Activated CD4-positive, alpha-beta memory T cell treated with anti-CD3 and anti-CD28 coated beads, Interleukin-2, amount 10 ng/mL, durations not matched to agents 7 days and 5 days (primary cell): Measurements from ENCODE around the gene HYCC1. TPM values are rescaled to one million over a fixed set of nuclear protein-coding genes. Genes with fewer than 3 reads are reported as not detected.
"Not testable (repeated sequence)": the region's sequence is repeated elsewhere in the genome, so short reads cannot be mapped to it uniquely, and the experiment has no call there.

ENCODE experiments used
- CTCF ChIA-PET: fragments of 350-600 bp; sonication (Branson Sonifier 250); formaldehyde crosslinking; loops from one replicate; lab custom pipeline; 2021; ENCODE audit warnings: antibody characterized with exemption, inconsistent platforms; lab: Charles Lee
- POLR2A ChIA-PET: fragments of 350-600 bp; sonication (Branson Sonifier 250); formaldehyde crosslinking; loops from one replicate; lab custom pipeline; 2021; ENCODE audit warnings: antibody characterized with exemption; lab: Charles Lee
- DNase-seq: peaks from one replicate; pipeline ENCODE4 v3.0.0-alpha.2; 2020
- H3K27ac Mint-ChIP-seq: one replicate; pipeline ENCODE4 v1.8.0; 2021; ENCODE audit warnings: mild to moderate bottlenecking, mixed read lengths
- H3K27me3 Mint-ChIP-seq: one replicate; pipeline ENCODE4 v1.8.0; 2021; ENCODE audit warnings: mixed read lengths
- H3K36me3 Mint-ChIP-seq: one replicate; pipeline ENCODE4 v1.8.0; 2021; ENCODE audit warnings: low read depth, mixed read lengths
- H3K4me1 Mint-ChIP-seq: one replicate; pipeline ENCODE4 v1.8.0; 2021; ENCODE audit warnings: mixed read lengths
- H3K4me3 Mint-ChIP-seq: one replicate; pipeline ENCODE4 v1.8.0; 2021; ENCODE audit warnings: mild to moderate bottlenecking, mixed read lengths
- H3K9me3 Mint-ChIP-seq: one replicate; pipeline ENCODE4 v1.8.0; 2021; ENCODE audit warnings: mixed read lengths
- total RNA-seq, 2 experiments: library from RNA; stranded (reverse); gene quantifications; one replicate each; pipeline ENCODE4 v1.2.3, GENCODE V29; 2021

The HYCC1 gene
- total RNA-seq, 2 experiments from 2014 or later, result 103 to 105 TPM

DNA sequence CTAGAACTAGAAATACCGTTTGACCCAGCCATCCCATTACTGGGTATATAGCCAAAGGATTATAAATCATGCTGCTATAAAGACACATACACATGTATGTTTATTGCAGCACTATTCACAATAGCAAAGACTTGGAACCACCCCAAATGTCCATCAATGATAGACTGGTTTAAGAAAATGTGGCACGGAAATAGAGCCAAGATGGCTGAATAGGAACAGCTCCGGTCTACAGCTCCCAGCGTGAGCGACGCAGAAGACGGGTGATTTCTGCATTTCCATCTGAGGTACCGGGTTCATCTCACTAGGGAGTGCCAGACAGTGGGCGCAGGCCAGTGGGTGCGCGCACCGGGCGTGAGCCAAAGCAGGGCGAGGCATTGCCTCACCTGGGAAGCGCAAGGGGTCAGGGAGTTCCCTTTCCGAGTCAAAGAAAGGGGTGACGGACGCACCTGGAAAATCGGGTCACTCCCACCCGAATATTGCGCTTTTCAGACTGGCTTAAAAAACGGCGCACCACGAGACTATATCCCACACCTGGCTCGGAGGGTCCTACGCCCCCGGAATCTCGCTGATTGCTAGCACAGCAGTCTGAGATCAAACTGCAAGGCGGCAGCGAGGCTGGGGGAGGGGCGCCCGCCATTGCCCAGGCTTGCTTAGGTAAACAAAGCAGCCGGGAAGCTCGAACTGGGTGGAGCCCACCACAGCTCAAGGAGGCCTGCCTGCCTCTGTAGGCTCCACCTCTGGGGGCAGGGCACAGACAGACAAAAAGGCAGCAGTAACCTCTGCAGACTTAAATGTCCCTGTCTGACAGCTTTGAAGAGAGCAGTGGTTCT is 21.8 kb upstream of the HYCC1 start:
- H3K4me3 Mint-ChIP-seq, H3K4me1 Mint-ChIP-seq, POLR2A ChIA-PET, H3K9me3 Mint-ChIP-seq, DNase-seq, H3K27ac Mint-ChIP-seq, CTCF ChIA-PET, H3K36me3 Mint-ChIP-seq: not testable (repeated sequence)
- peaks cover 25% of the 10 kb centered on the region for H3K27me3 Mint-ChIP-seq

DNA sequence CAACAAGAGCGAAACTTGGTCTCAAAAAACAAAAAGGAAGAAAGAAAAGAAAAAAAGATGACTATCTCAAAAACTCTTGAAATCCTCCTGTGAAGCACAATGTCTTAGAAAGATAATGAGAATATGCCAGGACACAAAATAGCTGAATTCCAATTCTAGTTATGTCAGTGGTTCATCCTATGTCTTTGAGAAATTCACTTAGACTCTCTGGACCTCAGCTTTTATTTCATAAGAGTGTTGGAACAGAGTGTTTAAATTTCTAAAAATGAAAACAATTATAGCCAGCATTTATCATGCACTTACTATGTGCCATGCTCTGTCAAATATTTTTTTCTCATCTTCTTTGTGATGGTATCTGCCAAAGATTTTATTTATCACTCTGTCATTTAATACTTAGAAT is 13.3 kb upstream of the HYCC1 start:
- ChIA-PET POLR2A (interaction anchor here (1.1 kb wide), 1 partner anchor 15 kb away, joined by 3 read pairs; no protein-coding TSS in a partner anchor), CTCF (interaction anchor here (2.4 kb wide), 1 partner anchor 29 kb away, joined by 7 read pairs; no protein-coding TSS in a partner anchor)
- Mint-ChIP-seq H3K36me3 (peaks cover 8% of the 10 kb centered on the region), H3K9me3 (peaks cover 4% of the 10 kb centered on the region), H3K27ac (no peak overlapping the region), H3K4me3 (no peak overlapping the region), H3K4me1 (peaks cover 8% of the 10 kb centered on the region), H3K27me3 (peaks cover 39% of the 10 kb centered on the region)
- no peak for DNase-seq

DNA sequence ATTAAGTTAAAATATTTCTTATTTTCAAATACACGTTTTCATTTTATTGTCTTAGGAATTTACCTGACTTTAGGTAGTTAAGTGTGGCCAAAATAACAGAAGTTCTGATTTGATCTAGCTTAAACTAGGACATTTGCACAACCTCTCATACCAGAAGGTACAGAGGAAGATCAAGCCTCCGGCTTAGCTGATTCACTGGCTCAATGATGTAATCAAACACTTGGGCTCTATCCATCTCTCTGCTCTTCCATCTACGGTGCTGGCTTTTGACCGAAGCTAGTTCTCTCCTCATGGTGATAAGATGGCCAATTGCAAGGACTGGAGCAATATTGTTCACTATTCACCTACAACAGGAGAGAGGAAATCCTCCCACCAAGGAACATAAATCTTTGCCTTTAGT is 12.2 kb upstream of the HYCC1 start:
- CTCF ChIA-PET, result interaction anchor here (1.1 to 2.4 kb wide), 2 partner anchors 30 to 171 kb away, joined by 3 to 7 read pairs; no protein-coding TSS in a partner anchor
- Mint-ChIP-seq H3K4me3 (no peak overlapping the region), H3K9me3 (peaks cover 14% of the 10 kb centered on the region), H3K36me3 (peaks cover 18% of the 10 kb centered on the region), H3K4me1 (peaks cover 19% of the 10 kb centered on the region), H3K27ac (no peak overlapping the region), H3K27me3 (peaks cover 40% of the 10 kb centered on the region)
- DNase-seq, result no peak
- POLR2A ChIA-PET, result interaction anchor here (0.8 kb wide), 1 partner anchor 11 kb away, joined by 3 read pairs; no protein-coding TSS in a partner anchor

DNA sequence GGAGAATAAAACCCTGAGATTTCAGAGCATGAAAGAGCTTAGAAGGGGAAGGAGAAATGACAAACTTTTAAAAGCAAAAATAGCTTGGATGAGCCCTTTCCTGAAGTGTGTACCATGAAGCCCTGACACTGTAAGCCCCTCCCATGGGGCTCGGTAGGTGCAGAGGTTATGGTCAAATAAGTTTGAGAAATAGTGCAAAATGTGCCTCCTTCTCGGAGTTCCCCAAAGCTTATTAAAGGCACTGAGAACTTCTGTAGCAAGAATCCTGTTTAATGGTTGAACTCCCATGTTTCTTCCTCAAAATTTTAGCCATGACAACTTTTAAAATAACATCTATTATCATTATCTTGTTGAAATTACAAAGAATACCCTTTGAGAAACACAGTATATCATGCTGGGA is 10.5 kb upstream of the HYCC1 start:
- CTCF ChIA-PET, result interaction anchor here (1.0 to 2.1 kb wide), 2 partner anchors 9 to 31 kb away, joined by 6 to 7 read pairs; no protein-coding TSS in a partner anchor
- POLR2A ChIA-PET, result interaction anchor here (0.6 to 1.6 kb wide), 3 partner anchors 9 to 27 kb away, joined by 3 to 5 read pairs (median 3); partner anchors contain the start of gene HYCC1
- H3K27ac Mint-ChIP-seq, result no peak overlapping the region
- H3K9me3 Mint-ChIP-seq, result peaks cover 15% of the 10 kb centered on the region
- no peak for DNase-seq
- no peak overlapping the region for H3K4me3 Mint-ChIP-seq
- H3K4me1 Mint-ChIP-seq, result peaks cover 32% of the 10 kb centered on the region
- peaks cover 28% of the 10 kb centered on the region for H3K36me3 Mint-ChIP-seq
- peaks cover 36% of the 10 kb centered on the region for H3K27me3 Mint-ChIP-seq

DNA sequence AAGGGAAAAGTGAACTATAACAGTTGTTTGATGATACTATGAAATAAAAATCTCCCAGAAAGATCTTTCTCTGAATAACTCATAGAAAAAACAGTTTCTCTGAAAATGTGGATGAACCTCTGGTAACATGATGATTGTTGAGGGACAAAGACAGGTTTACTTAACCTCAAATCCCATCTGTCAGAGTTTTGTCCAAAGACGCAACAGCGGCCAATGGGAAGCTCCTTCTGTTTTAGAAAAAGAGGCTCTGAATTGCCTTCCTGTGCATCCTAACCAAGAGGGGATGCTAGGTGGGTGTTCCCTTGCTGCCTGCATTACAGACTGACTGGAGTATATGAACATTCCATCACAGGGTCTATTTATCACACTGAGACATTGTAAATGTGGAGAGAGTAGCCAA is 8.9 kb upstream of the HYCC1 start:
- H3K36me3 Mint-ChIP-seq, result peaks cover 31% of the 10 kb centered on the region
- peaks cover 27% of the 10 kb centered on the region for H3K27me3 Mint-ChIP-seq
- ChIA-PET POLR2A (interaction anchor here (0.8 to 4.6 kb wide), 5 partner anchors 10 to 36 kb away, joined by 3 to 28 read pairs (median 4); no protein-coding TSS in a partner anchor), CTCF (interaction anchor here (3.2 kb wide), 1 partner anchor 32 kb away, joined by 14 read pairs; no protein-coding TSS in a partner anchor)
- H3K9me3 Mint-ChIP-seq, result peaks cover 17% of the 10 kb centered on the region
- H3K4me3 Mint-ChIP-seq, result no peak overlapping the region
- peaks cover 42% of the 10 kb centered on the region for H3K4me1 Mint-ChIP-seq
- DNase-seq, result no peak
- H3K27ac Mint-ChIP-seq, result no peak overlapping the region

DNA sequence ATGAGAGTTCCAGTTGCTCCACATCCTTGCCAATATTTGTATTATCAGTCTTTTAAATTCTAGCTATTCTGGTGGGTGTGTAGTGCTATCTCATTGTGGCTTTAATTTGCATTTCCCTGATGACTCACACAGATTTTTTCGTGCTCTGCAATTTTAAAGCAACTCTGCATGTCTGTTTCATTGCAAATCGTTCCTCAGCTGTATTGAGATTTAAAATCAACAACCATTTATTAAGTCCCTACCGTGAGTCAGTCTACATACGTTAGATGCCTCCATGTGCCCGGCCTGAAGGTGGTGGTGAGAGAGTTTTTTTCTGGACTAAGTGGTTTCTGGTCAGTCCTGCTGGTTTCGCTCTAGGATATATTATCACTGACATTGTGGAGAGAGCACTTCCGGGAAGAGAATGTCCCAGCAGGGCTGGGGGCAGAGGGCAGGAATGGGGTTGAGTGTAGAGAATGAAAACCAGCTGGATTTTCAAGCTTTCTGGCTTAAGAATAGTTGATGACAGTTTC is 8.4 kb upstream of the HYCC1 start:
- POLR2A ChIA-PET, result interaction anchor here (0.8 to 4.6 kb wide), 6 partner anchors 10 to 37 kb away, joined by 3 to 28 read pairs (median 6); no protein-coding TSS in a partner anchor
- Mint-ChIP-seq H3K4me1 (peaks cover 47% of the 10 kb centered on the region), H3K9me3 (peaks cover 17% of the 10 kb centered on the region), H3K4me3 (no peak overlapping the region), H3K27me3 (peaks cover 25% of the 10 kb centered on the region), H3K36me3 (peaks cover 31% of the 10 kb centered on the region), H3K27ac (peak overlapping the region; percentile 87)
- CTCF ChIA-PET, result interaction anchor here (0.7 to 3.2 kb wide), 2 partner anchors 32 to 35 kb away, joined by 3 to 14 read pairs; no protein-coding TSS in a partner anchor
- no peak for DNase-seq

DNA sequence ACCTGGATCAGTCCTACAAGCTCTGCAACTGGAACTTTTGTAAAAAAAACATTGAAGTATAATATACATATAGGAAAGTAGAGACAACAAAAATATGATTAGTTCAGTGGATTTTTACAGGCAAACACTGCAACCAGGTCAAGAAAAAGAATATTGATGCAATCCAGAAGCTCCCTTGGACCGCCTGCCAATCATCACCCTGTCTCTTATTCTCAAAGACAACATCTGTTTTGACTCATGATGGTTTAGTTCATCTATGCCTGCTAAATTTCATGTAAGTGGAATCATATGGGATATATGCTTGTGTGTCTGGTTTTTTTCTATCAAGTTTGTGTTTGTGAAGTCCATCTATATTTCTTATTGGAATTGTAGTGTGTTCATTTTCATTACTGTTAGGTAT is 7.7 kb upstream of the HYCC1 start:
- H3K27me3 Mint-ChIP-seq, result peaks cover 19% of the 10 kb centered on the region
- DNase-seq, result no peak
- H3K9me3 Mint-ChIP-seq, result peaks cover 17% of the 10 kb centered on the region
- no peak overlapping the region for H3K4me3 Mint-ChIP-seq
- peaks cover 54% of the 10 kb centered on the region for H3K4me1 Mint-ChIP-seq
- peak overlapping the region; percentile 87 for H3K27ac Mint-ChIP-seq
- CTCF ChIA-PET, result interaction anchor here (0.6 to 3.2 kb wide), 3 partner anchors 11 to 166 kb away, joined by 3 to 14 read pairs (median 6); no protein-coding TSS in a partner anchor
- POLR2A ChIA-PET, result interaction anchor here (0.7 to 4.6 kb wide), 7 partner anchors 9 to 43 kb away, joined by 3 to 28 read pairs (median 6); no protein-coding TSS in a partner anchor
- peaks cover 32% of the 10 kb centered on the region for H3K36me3 Mint-ChIP-seq

DNA sequence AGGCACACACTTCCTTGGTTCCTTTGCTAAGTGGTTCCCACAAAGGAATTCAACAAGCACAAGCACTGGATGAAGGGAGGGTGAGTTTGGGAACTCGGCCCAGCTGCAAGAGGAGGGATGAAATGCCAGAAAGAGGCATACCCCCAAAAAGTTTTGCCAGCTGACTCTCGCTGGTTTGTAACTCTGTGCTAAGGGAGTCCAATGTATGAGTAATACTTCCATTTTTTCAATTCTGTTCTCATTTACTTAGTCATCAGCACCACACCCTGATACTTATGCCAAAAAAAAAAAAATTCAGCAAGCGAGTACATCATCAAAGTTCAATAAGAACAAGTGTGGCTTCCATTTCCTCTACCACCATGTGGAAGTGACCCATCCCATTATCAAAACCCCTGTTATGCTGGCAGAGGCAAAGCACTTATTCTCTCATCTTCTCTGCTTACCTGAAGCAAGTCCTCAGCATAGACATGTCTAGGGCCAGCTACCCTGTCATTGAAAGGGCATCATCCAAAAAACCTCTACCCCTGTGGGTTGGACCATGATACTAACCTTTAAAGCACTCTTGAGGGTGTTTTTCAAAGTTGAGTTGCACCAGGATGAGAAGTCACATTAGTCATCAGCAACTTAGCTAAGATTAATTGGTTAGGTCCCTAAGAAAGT is 6.9 kb upstream of the HYCC1 start:
- POLR2A ChIA-PET, result interaction anchor here (0.7 to 4.6 kb wide), 6 partner anchors 8 to 43 kb away, joined by 4 to 28 read pairs (median 7); no protein-coding TSS in a partner anchor
- H3K4me1 Mint-ChIP-seq, result peaks cover 61% of the 10 kb centered on the region
- peaks cover 13% of the 10 kb centered on the region for H3K27me3 Mint-ChIP-seq

DNA sequence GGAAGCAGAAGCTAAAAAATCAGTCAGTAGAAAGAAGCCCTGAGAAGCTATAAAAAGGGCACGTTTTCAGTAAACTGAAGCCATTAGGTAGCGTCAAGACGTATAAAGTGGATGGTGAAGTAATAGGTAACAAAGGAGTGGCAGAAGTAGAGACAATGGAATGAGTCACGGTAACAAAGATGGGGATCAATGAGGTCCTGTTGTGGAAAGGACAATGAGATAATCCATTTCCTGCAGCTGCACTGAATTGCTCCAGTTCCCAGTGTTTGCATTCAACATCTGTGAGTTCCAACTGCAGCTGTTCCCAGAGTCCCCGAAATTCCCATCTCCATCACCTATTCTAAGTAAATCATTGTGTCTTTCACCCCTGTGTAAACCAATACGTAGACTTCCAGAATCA is 4.8 kb upstream of the HYCC1 start:
- Mint-ChIP-seq H3K4me3 (no peak overlapping the region), H3K36me3 (peaks cover 49% of the 10 kb centered on the region), H3K9me3 (peaks cover 24% of the 10 kb centered on the region), H3K27me3 (peaks cover 4% of the 10 kb centered on the region), H3K27ac (peak overlapping the region; percentile 12), H3K4me1 (peaks cover 74% of the 10 kb centered on the region)
- ChIA-PET CTCF (interaction anchor here (1.2 kb wide), 1 partner anchor 37 kb away, joined by 6 read pairs; no protein-coding TSS in a partner anchor), POLR2A (interaction anchor here (0.6 to 4.6 kb wide), 4 partner anchors 23 to 133 kb away, joined by 3 to 28 read pairs (median 4); no protein-coding TSS in a partner anchor)
- DNase-seq, result no peak

More for the DNA sequence above, 6.9 kb upstream of the HYCC1 start:
- Mint-ChIP-seq H3K9me3 (peaks cover 17% of the 10 kb centered on the region), H3K36me3 (peaks cover 39% of the 10 kb centered on the region), H3K4me3 (no peak overlapping the region), H3K27ac (peak overlapping the region; percentile 87)
- peak; percentile 36 for DNase-seq
- CTCF ChIA-PET, result interaction anchor here (0.6 to 3.2 kb wide), 4 partner anchors 10 to 165 kb away, joined by 3 to 14 read pairs (median 4); no protein-coding TSS in a partner anchor

DNA sequence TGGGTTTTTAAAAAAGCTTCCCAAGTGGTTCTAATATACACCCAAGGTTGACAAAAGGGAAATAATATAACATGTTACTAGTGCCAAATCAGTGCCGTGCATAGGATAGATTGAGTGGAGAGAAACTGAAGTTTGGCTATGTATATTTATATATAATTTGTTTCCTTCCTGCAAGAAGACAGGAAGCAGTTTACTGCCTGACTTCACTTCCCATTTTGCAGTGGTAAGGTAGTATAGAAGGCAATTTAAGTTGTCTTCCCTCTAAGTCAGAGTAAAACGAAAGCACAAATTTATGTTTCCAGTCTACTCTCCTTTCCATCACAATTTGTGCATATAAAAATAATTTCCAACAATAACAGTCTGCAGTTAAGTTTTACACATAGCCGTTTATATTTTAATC is 3.4 kb upstream of the HYCC1 start:
- H3K27ac Mint-ChIP-seq, result peak overlapping the region; percentile 84
- peaks cover 66% of the 10 kb centered on the region for H3K4me1 Mint-ChIP-seq
- H3K9me3 Mint-ChIP-seq, result peaks cover 20% of the 10 kb centered on the region
- ChIA-PET POLR2A (interaction anchor here (0.7 kb wide), 1 partner anchor 162 kb away, joined by 3 read pairs; no protein-coding TSS in a partner anchor), CTCF (no interaction called here)
- H3K4me3 Mint-ChIP-seq, result no peak overlapping the region
- no peak for DNase-seq
- H3K27me3 Mint-ChIP-seq, result peaks cover under 1% of the 10 kb centered on the region
- peaks cover 42% of the 10 kb centered on the region for H3K36me3 Mint-ChIP-seq

DNA sequence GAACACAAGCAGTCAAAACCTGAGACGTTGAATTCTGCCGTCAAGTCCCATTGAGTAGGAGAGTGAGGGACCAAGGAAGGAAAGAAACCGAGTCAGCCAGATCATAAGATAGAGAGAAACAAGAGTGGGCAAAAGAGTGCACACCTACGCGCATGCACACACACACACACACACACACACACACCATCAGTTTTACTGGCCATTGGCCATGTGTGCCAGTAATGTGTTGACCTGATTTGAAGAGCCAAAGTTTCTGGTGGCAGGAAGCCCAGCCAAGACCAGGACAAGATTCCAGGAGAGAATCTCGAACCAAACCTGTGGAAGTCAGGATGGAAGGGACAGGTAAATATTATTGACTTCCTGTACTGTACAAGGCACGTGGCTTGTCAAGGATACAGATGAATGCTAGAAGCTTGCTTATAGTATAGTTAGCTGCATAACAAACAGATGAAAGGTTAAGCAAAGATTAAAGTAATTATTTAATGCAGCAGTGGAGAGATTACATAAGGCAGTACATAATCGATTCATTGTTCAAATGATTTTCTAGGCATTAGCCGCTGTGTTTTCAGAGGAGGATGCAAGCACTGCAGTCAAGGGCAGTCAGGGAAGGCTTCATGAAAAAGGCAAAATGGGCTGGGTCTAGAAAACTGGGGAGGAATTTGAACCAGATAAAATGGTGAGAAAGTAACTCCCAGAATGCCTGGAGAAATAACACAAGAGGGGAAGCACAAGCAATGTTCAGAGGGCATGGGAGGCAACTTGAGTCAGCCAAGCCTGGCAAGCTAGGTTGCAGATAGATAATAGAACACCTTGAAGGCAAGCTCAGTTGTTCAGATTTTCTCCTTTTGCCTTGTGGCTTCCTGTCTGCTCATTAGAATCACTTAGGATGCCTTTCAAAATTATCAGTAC is 2.7 kb upstream of the HYCC1 start:
- peaks cover 13% of the 10 kb centered on the region for H3K9me3 Mint-ChIP-seq
- H3K27me3 Mint-ChIP-seq, result no peaks in the 10 kb centered on the region
- no peak for DNase-seq
- H3K27ac Mint-ChIP-seq, result peak overlapping the region; percentile 84
- ChIA-PET CTCF (interaction anchor here (2.0 kb wide), 1 partner anchor 39 kb away, joined by 6 read pairs; no protein-coding TSS in a partner anchor), POLR2A (interaction anchor here (0.7 to 2.3 kb wide), 2 partner anchors 22 to 161 kb away, joined by 3 to 13 read pairs; no protein-coding TSS in a partner anchor)
- no peak overlapping the region for H3K4me3 Mint-ChIP-seq
- peaks cover 59% of the 10 kb centered on the region for H3K4me1 Mint-ChIP-seq
- H3K36me3 Mint-ChIP-seq, result peaks cover 35% of the 10 kb centered on the region
